Progenitor cell of endocrine pancreas (in vitro differentiated cells): ENCODE data around the gene ART1. TPM values are rescaled to one million over a fixed set of nuclear protein-coding genes. Genes with fewer than 3 reads are reported as not detected.
"Not testable (repeated sequence)": the region's sequence is repeated elsewhere in the genome, so short reads cannot be mapped to it uniquely, and the experiment has no call there.

Experiments used
- DNase-seq: peaks from one replicate; pipeline ENCODE4 v3.0.0; 2021; ENCODE audit warnings: low spot score; ENCODE audit not compliant: unreplicated experiment
- H3K27ac Mint-ChIP-seq: 2 replicates; pipeline ENCODE4 v1.8.0; 2021; ENCODE audit warnings: mild to moderate bottlenecking, moderate library complexity, mixed read lengths
- H3K27me3 Mint-ChIP-seq: 2 replicates; pipeline ENCODE4 v1.8.0; 2021; ENCODE audit warnings: mixed read lengths
- H3K36me3 Mint-ChIP-seq: 2 replicates; pipeline ENCODE4 v1.8.0; 2022; ENCODE audit warnings: mixed read lengths; ENCODE audit not compliant: insufficient read depth
- H3K4me1 Mint-ChIP-seq: 2 replicates; pipeline ENCODE4 v1.8.0; 2021; ENCODE audit warnings: low read depth, mixed read lengths
- H3K4me3 Mint-ChIP-seq: 2 replicates; pipeline ENCODE4 v1.8.0; 2021; ENCODE audit warnings: low read depth, mild to moderate bottlenecking, moderate library complexity, mixed read lengths
- H3K9me3 Mint-ChIP-seq: 2 replicates; pipeline ENCODE4 v1.8.0; 2021; ENCODE audit warnings: low read depth, mixed read lengths
- total RNA-seq: library from RNA; stranded (reverse); gene quantifications from 2 replicates; pipeline ENCODE4 v1.2.1, GENCODE V29; 2021
- TF ChIP-seq, protein P1 (sequence below): fragments of 200-600 bp; sonication (generic); IDR thresholded peaks from one replicate; pipeline ENCODE4 v1.5.0; 2021; ENCODE audit warnings: antibody characterized with exemption, mild to moderate bottlenecking; ENCODE audit not compliant: unreplicated experiment

The ART1 gene
- total RNA-seq, 1 donor from 2014 or later: not detected

- Mint-ChIP-seq H3K36me3 (no peaks in the 10 kb centered on the region), H3K9me3 (peaks cover 3% of the 10 kb centered on the region), H3K4me3 (no peak overlapping the region), H3K27me3 (peaks cover 10% of the 10 kb centered on the region), H3K4me1 (no peaks in the 10 kb centered on the region), H3K27ac (no peak overlapping the region)
- DNase-seq: no peak
- TF ChIP-seq, protein P1, sequence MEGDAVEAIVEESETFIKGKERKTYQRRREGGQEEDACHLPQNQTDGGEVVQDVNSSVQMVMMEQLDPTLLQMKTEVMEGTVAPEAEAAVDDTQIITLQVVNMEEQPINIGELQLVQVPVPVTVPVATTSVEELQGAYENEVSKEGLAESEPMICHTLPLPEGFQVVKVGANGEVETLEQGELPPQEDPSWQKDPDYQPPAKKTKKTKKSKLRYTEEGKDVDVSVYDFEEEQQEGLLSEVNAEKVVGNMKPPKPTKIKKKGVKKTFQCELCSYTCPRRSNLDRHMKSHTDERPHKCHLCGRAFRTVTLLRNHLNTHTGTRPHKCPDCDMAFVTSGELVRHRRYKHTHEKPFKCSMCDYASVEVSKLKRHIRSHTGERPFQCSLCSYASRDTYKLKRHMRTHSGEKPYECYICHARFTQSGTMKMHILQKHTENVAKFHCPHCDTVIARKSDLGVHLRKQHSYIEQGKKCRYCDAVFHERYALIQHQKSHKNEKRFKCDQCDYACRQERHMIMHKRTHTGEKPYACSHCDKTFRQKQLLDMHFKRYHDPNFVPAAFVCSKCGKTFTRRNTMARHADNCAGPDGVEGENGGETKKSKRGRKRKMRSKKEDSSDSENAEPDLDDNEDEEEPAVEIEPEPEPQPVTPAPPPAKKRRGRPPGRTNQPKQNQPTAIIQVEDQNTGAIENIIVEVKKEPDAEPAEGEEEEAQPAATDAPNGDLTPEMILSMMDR: no peak
Observed at GRCh38 chr11:3655547-3655946, 10.6 kb downstream of the ART1 start.

GRCh38 chr11:3657331-3657730 is 12.4 kb downstream of the ART1 start:
- DNase-seq, H3K4me3 Mint-ChIP-seq, H3K4me1 Mint-ChIP-seq, H3K27me3 Mint-ChIP-seq, H3K36me3 Mint-ChIP-seq, H3K27ac Mint-ChIP-seq, H3K9me3 Mint-ChIP-seq: not testable (repeated sequence)

- H3K27ac Mint-ChIP-seq: no peak overlapping the region
- H3K27me3 Mint-ChIP-seq: peaks cover 5% of the 10 kb centered on the region
- H3K4me3 Mint-ChIP-seq: no peak overlapping the region
- TF ChIP-seq, protein P1: no peak
- peaks cover 3% of the 10 kb centered on the region for H3K9me3 Mint-ChIP-seq
- no peak for DNase-seq
- H3K36me3 Mint-ChIP-seq: no peaks in the 10 kb centered on the region
- no peaks in the 10 kb centered on the region for H3K4me1 Mint-ChIP-seq
Observed at GRCh38 chr11:3658252-3658651, 13.3 kb downstream of the ART1 start.

GRCh38 chr11:3659595-3660515 is 14.9 kb downstream of the ART1 start:
- Mint-ChIP-seq H3K27me3 (peaks cover 5% of the 10 kb centered on the region), H3K27ac (no peak overlapping the region), H3K9me3 (peaks cover 3% of the 10 kb centered on the region), H3K4me3 (no peak overlapping the region), H3K36me3 (no peaks in the 10 kb centered on the region), H3K4me1 (no peaks in the 10 kb centered on the region)
- TF ChIP-seq, protein P1: no peak
- no peak for DNase-seq

DNA sequence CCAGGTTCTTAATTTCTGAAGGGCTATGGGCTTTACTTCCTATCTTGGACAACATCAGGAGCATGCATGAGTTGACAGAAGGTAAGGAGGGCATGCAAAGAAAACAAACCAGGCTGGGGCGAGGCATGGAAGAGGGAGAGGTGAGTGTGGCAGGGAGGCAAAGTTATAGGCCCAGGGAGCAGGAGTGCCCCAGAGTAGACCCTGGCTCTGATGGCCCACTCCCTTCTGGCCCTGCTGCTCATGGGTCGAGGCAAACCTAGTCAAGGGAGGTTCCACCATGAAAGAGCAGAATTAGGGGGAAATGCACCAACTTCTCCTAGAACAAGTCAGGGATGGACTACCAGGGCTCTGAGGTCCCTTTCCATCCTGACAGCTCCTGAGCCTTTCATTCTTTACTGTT is 16.0 kb downstream of the ART1 start:
- TF ChIP-seq, protein P1: no peak
- DNase-seq: no peak
- Mint-ChIP-seq H3K4me1 (no peaks in the 10 kb centered on the region), H3K9me3 (peaks cover 3% of the 10 kb centered on the region), H3K36me3 (peaks cover 5% of the 10 kb centered on the region), H3K27ac (no peak overlapping the region), H3K4me3 (no peak overlapping the region), H3K27me3 (peaks cover 5% of the 10 kb centered on the region)

DNA sequence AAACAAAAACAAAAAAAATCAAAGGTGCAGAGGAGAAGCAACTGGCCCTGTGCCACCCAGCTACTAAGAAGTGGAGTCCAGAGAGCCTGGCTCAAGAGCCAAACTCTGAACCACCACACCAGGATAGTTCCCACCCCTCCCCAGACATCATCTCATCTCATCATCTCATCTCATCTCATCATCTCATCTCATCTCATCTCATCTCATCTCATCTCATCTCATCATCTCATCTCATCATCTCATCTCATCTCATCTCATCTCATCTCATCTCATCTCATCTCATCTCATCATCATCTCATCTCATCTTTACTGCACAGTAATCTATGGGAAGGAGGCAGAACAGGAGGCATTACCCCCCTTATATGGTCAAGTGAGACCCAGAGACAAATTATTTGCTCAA is 17.9 kb downstream of the ART1 start:
- Mint-ChIP-seq H3K36me3 (peaks cover 6% of the 10 kb centered on the region), H3K27ac (no peak overlapping the region), H3K27me3 (peaks cover 5% of the 10 kb centered on the region), H3K9me3 (peaks cover 3% of the 10 kb centered on the region), H3K4me3 (no peak overlapping the region), H3K4me1 (no peaks in the 10 kb centered on the region)
- no peak for DNase-seq
- TF ChIP-seq, protein P1: no peak
